Renal pelvis (tissue), 4 donors: ENCODE data around the gene PNPLA3. TPM values are rescaled to one million over a fixed set of nuclear protein-coding genes. Genes with fewer than 3 reads are reported as not detected.

Experiments used
- DNase-seq: peaks from one replicate; pipeline ENCODE4 v3.0.0-alpha.2; 2013
- polyA plus RNA-seq, 3 donors: library from polyadenylated mRNA; unstranded; fragments of 120-200 nt; gene quantifications; one replicate each; pipeline ENCODE4 v1.2.1, GENCODE V29; 2013; ENCODE audit not compliant: insufficient read length in 3 of 3

PNPLA3 gene
- polyA plus RNA-seq, 3 donors = 1.8 to 2.9 (median 2.8) TPM

- no peak for DNase-seq
Observed at GRCh38 chr22:43957871-43958270, 34.3 kb downstream of the PNPLA3 start.

DNA sequence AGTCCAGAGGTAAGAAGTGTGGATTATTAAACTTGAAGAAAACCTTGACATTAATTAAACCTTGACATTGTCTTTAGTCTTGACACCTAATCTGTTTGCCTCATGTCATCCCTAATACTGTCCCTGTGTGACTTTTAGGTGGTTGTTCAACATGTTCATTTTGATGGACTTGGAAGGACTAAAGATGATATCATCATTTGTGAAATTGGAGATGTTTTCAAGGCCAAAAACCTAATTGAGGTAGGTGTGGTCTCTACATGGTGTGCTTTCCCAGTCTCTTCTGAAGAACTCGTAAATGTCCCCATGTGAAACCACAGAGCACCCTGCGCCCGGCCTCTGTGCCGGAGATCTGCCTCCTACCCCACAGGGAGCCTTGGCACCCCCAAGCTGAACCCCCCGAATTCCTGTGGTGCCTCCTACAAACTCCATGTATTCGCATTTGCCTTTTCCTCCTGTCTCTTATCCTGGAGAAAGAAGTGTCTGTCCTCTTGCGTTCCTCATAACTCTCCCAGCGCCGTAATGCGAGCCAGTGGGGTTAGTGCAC lies 40.8 kb downstream of the PNPLA3 start:
- DNase-seq = no peak

GRCh38 chr22:43967069-43967468 lies 43.5 kb downstream of the PNPLA3 start:
- no peak for DNase-seq

DNA sequence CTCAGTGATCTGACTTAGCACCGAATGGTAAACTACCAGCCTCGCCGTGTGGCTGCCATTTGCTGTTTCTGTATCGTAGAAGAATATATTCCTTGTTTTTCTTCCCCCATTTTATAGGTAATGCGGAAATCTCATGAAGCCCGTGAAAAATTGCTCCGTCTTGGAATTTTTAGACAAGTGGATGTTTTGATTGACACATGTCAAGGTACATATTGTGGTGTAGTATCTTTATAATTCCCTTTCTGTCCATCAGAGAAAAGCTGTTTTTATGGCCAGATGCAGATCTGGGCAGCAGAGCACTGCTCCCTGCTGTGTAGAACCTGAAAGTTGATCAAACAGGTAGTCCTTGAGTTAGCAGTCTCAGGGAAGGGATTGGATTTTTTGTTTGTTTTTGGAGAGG lies 45.0 kb downstream of the PNPLA3 start:
- DNase-seq = no peak

DNA sequence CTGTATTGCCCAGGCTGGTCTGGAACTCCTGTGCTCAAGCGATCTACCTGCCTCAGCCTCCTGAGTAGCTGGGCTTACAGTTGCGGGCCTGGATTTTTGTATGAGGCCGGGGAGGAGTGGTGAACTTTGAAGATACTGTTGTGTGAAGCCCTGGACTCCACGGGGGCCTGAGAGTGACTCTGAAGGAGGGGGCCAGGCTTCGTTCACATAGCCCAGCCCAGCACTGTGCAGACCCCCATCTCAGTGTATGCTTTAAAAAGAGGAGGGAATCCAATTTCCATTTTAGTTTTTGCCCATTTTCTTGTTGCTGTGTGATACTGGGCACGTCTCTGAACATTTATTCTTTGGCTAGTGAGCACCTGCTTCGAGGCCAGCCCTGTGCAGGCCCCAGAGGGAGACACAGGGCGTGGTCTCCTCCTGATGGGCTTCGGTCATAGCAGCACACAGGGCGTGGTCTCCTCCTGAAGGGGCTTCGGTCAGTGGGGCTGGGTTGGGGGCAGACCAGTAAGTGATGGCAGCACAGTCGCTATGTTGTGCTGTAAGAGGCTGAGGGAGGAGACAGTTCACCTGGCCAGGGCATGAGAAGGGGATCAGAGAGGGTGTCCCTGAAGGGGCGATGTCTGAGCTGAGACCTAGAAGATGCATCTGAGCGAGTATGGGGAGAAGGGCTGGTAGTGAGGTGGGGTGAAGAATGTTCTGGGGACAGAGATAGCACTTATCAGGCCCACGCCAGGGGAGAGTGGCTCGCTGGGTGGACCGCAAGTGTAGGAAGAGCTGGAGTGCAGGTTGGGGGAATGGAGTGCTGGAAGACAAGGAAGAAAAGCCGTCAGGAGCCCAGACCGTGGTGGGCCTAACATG lies 45.6 kb downstream of the PNPLA3 start:
- DNase-seq = no peak

DNA sequence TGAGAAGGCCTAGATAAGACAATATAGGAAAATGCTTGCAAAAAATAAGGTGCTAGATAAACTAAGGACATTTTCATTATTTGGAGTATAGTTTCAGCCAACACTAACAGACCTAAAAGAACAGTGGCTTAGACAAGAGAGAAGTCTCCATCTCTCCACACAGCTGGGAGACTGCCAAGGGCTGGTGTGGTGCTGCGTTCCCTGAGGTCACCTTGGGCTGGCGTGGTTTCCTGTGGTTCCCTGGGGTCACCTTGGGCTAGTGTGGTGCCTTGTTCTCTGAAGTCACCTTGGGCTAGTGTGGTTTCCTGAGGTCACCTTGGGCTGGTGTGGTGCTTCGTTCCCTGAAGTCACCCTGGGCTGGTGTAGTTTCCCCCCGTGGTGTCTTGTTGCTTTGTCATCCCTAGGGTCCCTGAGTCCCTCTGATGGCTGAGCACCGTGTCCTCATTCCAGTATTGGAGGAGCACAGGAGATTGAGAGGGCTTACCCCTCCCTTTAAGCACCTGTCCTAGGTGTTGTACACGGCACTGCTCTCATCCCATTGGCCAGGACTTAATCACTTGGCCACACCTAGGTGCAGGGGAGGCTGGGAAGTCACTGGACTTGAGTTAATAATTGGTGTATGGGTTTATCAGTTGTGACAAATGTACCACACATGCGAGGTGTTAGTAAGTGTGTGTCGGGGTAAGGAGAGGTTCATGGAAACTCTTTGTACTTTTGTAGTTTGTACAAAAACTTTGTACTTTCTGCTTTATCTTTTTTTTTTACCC lies 46.6 kb downstream of the PNPLA3 start:
- DNase-seq = no peak

GRCh38 chr22:43971112-43971511 lies 47.5 kb downstream of the PNPLA3 start:
- DNase-seq = no peak

- DNase-seq = no peak
Observed at GRCh38 chr22:43972931-43973462, 49.4 kb downstream of the PNPLA3 start.

DNA sequence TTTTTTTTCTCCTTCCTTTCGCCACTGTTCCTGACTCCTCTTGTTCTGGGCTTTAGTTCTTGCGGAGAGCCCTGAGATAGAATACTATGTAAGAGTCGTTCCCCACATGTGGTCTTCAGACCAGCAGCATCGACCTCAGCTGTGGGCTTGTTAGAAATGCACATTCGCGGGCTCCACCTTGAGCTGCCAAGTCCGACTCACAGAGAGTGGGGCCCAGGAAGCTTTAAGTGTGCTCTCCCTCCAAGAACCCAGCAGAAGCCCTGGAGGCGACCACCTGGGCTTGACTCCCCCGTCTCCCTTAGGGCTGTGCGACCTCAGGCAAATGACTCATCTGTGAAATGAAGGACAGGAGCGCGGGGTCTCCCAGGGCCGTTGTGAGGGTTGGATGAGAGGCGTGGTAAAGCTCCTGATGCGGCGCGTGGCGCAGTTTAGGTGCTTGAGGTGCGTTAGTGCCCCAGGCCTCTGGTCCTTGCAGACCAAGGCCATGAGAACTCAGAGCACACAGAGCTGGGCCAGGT lies 50.5 kb downstream of the PNPLA3 start:
- no peak for DNase-seq

GRCh38 chr22:43975041-43975440 lies 51.4 kb downstream of the PNPLA3 start:
- DNase-seq = no peak

DNA sequence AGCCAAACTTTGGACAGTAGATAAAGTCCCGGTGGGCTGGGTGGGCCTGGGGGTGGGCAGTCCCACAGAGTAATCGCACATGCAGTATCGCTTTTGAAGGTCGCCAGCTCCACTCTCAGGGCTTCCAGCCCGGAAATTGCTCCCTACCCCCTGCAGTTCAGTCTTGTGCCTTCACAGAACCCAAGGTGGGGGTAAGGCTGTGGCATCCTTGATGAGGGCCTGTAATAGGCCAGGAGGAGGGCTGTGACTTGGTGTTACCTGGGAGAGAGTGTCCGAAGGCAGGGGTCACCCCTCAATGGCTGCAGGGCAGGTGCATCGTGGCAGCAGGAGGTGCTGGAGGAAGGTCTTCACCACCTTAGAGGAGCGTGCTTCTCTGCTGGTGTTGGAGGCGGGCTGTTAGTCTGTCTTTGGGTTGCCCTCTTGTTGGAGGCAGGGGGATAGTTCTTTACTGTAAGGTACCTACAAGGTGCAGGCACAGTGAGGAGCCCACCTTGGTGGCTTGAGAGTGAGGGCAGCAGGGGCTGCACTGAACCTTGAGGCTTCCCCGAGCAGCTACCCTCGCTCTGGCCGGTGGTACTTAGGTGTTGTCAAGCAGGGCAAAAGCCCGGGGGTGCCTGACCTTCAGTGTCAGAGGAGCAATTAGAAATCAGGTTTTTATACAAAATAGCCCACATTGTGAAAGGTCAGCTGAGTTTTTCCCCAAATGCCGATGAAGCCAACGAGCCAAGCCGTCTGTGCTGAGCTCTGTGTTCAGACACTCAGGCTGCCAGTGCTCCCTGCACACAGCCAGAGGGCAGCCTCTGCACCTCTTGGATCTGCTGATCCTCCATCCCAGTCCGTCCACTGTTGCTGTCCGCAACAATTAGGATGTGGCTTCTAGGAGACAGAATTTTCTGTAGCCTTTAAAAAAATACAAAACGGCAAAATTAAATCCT lies 53.5 kb downstream of the PNPLA3 start:
- DNase-seq = no peak

DNA sequence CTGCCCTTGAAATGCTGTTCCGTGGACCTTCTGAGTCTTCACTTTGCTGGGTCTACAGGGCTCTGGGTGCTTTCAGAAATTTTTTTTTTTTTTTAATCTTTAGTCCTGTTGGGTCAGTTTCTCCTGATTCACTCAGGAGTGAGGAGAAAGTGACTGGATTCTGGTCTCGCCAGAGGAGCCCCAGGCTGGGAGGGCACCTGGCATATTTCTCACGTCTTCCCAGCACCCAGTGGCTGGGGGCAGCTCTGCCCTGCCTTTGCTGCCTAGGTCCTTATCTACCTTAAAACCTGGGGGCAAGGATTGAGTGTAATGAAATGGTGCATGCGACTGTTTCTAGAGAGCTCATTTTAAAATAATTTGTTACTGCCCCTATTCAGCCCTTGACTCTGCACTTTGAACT lies 55.0 kb downstream of the PNPLA3 start:
- no peak for DNase-seq

- DNase-seq = no peak
Observed at GRCh38 chr22:43980579-43980978, 57.0 kb downstream of the PNPLA3 start.

DNA sequence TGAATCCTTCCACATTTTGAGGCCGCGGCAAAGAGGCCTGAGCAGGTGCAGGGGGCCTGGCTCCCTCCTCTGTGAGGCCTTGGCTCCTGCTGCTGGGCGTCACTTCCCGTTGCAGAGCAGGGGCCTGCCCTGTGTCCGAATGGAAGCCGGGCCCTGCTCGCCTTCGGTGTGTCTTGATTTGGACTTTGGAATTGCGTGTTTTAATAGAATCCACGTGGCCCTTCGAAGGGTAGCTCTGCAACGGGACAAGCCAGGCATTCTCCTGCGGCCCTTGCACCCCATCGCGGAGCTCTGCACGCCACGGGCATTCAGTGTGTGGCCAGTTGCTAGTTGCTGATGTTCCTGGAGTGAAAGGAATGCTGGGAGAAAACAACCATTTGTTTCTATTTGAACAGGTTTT lies 57.4 kb downstream of the PNPLA3 start:
- no peak for DNase-seq

- DNase-seq = no peak
Observed at GRCh38 chr22:43983808-43984207, 60.2 kb downstream of the PNPLA3 start.

- DNase-seq = no peak
Observed at GRCh38 chr22:43985532-43985931, 61.9 kb downstream of the PNPLA3 start.

DNA sequence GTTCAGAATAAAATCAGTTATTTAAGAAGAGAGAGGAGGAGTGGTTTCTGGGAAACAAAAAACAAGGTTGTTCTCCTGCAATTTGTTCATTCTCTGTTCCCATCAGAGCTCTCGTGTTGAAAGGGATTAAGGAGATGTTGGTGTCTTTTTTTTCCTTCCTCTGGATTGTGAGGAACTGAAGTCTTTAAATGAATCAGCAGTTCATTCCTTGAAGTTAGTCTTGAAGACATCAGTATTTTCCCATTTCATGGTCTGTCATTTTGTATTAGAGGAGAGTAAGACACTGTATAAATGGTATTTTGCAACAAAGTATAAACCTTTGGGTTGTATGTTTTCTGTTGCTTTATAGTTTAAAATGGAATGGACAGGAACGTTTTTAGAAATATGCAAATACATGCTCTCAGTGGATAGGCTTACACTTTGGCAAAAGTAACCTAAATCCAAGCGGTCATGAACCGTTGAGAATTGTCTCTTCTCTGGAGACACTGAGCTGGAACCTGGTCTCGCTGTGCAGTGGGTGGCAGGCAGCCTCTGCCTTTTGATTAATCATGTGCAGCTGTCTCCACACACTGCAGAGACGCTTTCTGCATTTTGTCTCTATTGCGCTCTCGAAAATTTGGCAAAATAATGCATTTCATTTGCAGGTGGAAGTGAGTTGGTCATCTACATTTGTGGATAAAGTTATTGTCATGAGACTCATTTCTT lies 64.7 kb downstream of the PNPLA3 start:
- no peak for DNase-seq

GRCh38 chr22:43988960-43989359 lies 65.4 kb downstream of the PNPLA3 start:
- no peak for DNase-seq

DNA sequence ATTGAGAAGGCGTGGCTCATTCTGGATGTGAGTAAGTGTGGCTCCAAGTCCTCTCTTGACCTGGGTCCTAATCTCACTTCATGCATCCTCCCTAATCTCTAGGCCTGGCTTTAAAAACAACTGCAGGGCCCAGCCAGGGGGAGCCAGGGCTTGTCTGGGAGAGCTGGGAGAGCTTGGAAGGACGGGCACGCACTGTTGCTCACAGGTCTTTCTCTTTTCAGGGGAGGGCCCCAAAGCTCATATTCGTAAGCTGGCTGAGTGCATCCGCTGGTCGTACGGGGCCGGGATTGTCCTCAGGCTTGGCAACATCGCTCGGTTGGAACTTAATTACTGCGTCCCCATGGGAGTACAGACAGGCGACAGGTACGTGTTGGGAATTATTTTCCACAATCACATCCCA lies 66.4 kb downstream of the PNPLA3 start:
- no peak for DNase-seq

- no peak for DNase-seq
Observed at GRCh38 chr22:43991316-43992020, 67.9 kb downstream of the PNPLA3 start.
